ENCODE results near the gene IL16. TPM values are rescaled to one million over a fixed set of nuclear protein-coding genes. Genes with fewer than 3 reads are reported as not detected.

IL16 gene
- total RNA-seq, 2 experiments from 2014 or later = 76.0 to 81.3 TPM

DNA sequence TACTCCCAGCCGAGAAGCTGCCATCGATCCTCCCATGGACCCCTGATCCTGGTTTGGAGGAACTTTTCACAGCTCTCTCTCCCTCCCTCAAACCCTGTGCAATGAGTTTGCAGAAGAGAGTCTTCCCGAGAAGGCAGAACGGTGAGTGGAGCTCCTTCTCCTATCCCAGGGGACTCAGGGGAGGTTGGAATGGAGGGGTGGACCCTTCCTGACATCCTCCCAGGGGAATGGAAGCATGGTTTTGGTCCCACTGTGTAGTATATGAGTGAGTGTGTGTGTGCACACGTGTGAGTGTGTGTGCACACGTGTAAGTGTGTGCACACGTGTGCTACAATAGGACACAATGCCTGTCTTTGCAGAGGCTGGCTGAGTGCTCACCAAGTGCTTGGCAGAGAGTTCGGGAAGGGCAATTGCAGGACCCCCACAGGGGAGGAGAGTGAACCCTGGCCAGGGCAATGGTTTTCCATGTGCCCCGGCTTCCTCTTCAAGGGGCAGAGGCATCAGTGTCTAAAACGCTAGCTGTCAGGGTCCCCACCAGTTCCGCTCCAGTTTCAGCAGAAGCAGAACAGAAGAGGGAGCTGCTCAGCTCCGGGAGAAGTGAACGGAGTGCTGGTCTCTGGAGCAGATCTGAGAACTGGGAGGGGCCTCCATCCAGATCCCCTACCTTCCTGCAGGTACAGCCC is 13.8 kb upstream of the IL16 start:
- no peaks in the 10 kb centered on the region for H3K36me3 ChIP-seq (ENCODE audit: insufficient read depth, low read length)
- intact Hi-C loops (cut with micrococcal nuclease; ENCODE audit: unreplicated experiment) = no loop called here
- no peak overlapping the region for H3K27ac ChIP-seq (ENCODE audit: low read depth, low read length, poor library complexity, severe bottlenecking)
- CTCF ChIA-PET (ENCODE audit: unreplicated experiment) = no interaction called here
- no peaks in the 10 kb centered on the region for H3K4me1 ChIP-seq (ENCODE audit: insufficient read depth, low read length, poor library complexity, severe bottlenecking)
- no peaks in the 10 kb centered on the region for H4K20me1 ChIP-seq (ENCODE audit: insufficient read depth, low read length)
- H3K4me2 ChIP-seq (ENCODE audit: low read length) = no peak overlapping the region
- no TSS peak for BruUV-seq (replicated peaks)
- H3K9me3 ChIP-seq (ENCODE audit: low read length) = no peaks in the 10 kb centered on the region
- POLR2A ChIA-PET = no interaction called here
- no peak for DNase-seq (ENCODE audit: low spot score)
- H3K9me2 ChIP-seq (ENCODE audit: insufficient read depth, low read length) = no peaks in the 10 kb centered on the region
- no peak overlapping the region for H3K4me3 ChIP-seq (ENCODE audit: low read depth, low read length, poor library complexity, severe bottlenecking)
- H3K79me2 ChIP-seq (ENCODE audit: insufficient read depth, low read depth, low read length) = no peaks in the 10 kb centered on the region
- TF ChIP-seq EZH2phosphoT487 (IDR thresholded peaks at IDR 0.05; ENCODE audit: borderline replicate concordance, low read depth, low read length) = no peak
- TF ChIP-seq, protein P1, sequence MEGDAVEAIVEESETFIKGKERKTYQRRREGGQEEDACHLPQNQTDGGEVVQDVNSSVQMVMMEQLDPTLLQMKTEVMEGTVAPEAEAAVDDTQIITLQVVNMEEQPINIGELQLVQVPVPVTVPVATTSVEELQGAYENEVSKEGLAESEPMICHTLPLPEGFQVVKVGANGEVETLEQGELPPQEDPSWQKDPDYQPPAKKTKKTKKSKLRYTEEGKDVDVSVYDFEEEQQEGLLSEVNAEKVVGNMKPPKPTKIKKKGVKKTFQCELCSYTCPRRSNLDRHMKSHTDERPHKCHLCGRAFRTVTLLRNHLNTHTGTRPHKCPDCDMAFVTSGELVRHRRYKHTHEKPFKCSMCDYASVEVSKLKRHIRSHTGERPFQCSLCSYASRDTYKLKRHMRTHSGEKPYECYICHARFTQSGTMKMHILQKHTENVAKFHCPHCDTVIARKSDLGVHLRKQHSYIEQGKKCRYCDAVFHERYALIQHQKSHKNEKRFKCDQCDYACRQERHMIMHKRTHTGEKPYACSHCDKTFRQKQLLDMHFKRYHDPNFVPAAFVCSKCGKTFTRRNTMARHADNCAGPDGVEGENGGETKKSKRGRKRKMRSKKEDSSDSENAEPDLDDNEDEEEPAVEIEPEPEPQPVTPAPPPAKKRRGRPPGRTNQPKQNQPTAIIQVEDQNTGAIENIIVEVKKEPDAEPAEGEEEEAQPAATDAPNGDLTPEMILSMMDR (conservative IDR thresholded peaks at IDR 0.05; ENCODE audit: low read length) = no peak
- H2AFZ ChIP-seq (ENCODE audit: low read length) = no peak overlapping the region

DNA sequence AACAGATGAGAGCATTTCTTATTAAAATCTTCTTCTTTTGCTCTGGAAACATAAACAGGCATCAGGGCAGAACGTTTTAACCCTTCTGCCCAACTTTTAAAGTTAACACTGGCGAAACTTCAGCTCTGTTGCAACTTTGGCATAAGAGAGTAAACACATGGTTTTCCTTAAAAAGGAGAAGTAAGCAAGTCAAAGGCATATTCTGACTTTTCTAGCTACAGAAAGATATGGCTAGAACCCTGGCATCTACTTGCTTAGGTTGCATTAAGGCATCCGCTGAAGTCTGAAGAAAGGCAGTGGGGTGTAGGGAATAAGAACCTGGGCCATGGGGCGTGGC is 13.3 kb upstream of the IL16 start:
- no TSS peak for BruUV-seq (replicated peaks)
- H3K4me1 ChIP-seq (ENCODE audit: insufficient read depth, low read length, poor library complexity, severe bottlenecking) = no peaks in the 10 kb centered on the region
- no peaks in the 10 kb centered on the region for H3K9me3 ChIP-seq (ENCODE audit: low read length)
- H2AFZ ChIP-seq (ENCODE audit: low read length) = no peak overlapping the region
- no peak overlapping the region for H3K27ac ChIP-seq (ENCODE audit: low read depth, low read length, poor library complexity, severe bottlenecking)
- H3K4me3 ChIP-seq (ENCODE audit: low read depth, low read length, poor library complexity, severe bottlenecking) = no peak overlapping the region
- H4K20me1 ChIP-seq (ENCODE audit: insufficient read depth, low read length) = no peaks in the 10 kb centered on the region
- no peaks in the 10 kb centered on the region for H3K79me2 ChIP-seq (ENCODE audit: insufficient read depth, low read depth, low read length)
- ChIA-PET CTCF (ENCODE audit: unreplicated experiment) (no interaction called here), POLR2A (no interaction called here)
- H3K4me2 ChIP-seq (ENCODE audit: low read length) = no peak overlapping the region
- no peaks in the 10 kb centered on the region for H3K9me2 ChIP-seq (ENCODE audit: insufficient read depth, low read length)
- no peaks in the 10 kb centered on the region for H3K36me3 ChIP-seq (ENCODE audit: insufficient read depth, low read length)
- intact Hi-C loops (cut with micrococcal nuclease; ENCODE audit: unreplicated experiment) = no loop called here
- TF ChIP-seq, protein P1 (conservative IDR thresholded peaks at IDR 0.05; ENCODE audit: low read length) = no peak
- no peak for TF ChIP-seq EZH2phosphoT487 (IDR thresholded peaks at IDR 0.05; ENCODE audit: borderline replicate concordance, low read depth, low read length)
- no peak for DNase-seq (ENCODE audit: low spot score)

DNA sequence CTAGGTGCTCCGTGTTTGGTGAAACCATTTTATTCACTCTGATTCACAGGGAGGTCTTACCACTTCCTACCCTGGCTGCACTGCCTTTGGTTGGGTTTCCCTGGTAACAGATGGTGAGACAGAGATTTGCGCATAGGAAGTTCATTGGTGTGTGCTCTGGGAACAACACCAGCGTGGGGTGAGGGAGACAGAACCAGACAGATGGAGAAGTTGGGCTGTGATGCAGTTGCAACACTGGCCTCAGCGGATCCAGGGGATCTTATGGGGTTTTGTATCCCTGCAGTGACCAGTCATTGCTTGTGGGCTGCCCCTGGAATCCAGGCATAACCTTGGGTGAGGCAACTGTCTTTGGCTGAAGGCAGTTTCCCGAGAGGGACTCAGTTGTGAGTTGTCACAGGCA is 12.5 kb upstream of the IL16 start:
- no peak for DNase-seq (ENCODE audit: low spot score)
- no peak overlapping the region for H3K4me2 ChIP-seq (ENCODE audit: low read length)
- H3K4me3 ChIP-seq (ENCODE audit: low read depth, low read length, poor library complexity, severe bottlenecking) = no peak overlapping the region
- ChIA-PET CTCF (ENCODE audit: unreplicated experiment) (no interaction called here), POLR2A (no interaction called here)
- H3K9me3 ChIP-seq (ENCODE audit: low read length) = no peaks in the 10 kb centered on the region
- H3K4me1 ChIP-seq (ENCODE audit: insufficient read depth, low read length, poor library complexity, severe bottlenecking) = no peaks in the 10 kb centered on the region
- no peak overlapping the region for H3K27ac ChIP-seq (ENCODE audit: low read depth, low read length, poor library complexity, severe bottlenecking)
- H3K79me2 ChIP-seq (ENCODE audit: insufficient read depth, low read depth, low read length) = no peaks in the 10 kb centered on the region
- no peaks in the 10 kb centered on the region for H4K20me1 ChIP-seq (ENCODE audit: insufficient read depth, low read length)
- TF ChIP-seq, protein P1 (conservative IDR thresholded peaks at IDR 0.05; ENCODE audit: low read length) = no peak
- no peak for TF ChIP-seq EZH2phosphoT487 (IDR thresholded peaks at IDR 0.05; ENCODE audit: borderline replicate concordance, low read depth, low read length)
- no peak overlapping the region for H2AFZ ChIP-seq (ENCODE audit: low read length)
- intact Hi-C loops (cut with micrococcal nuclease; ENCODE audit: unreplicated experiment) = no loop called here
- H3K9me2 ChIP-seq (ENCODE audit: insufficient read depth, low read length) = no peaks in the 10 kb centered on the region
- no TSS peak for BruUV-seq (replicated peaks)
- H3K36me3 ChIP-seq (ENCODE audit: insufficient read depth, low read length) = no peaks in the 10 kb centered on the region

Data from OCI-LY7 (cell line).